ENCODE measurements around the gene KRTAP5-5. TPM values are rescaled to one million over a fixed set of nuclear protein-coding genes. Genes with fewer than 3 reads are reported as not detected.
"Not testable (repeated sequence)": the region's sequence is repeated elsewhere in the genome, so short reads cannot be mapped to it uniquely, and the experiment has no call there.

Gene KRTAP5-5
- total RNA-seq, 2 experiments from 2014 or later: not detected

GRCh38 chr11:1644601-1645356, 15.2 kb downstream of the KRTAP5-5 start:
- DNase-seq (no peak), ATAC-seq (no peak)
- H3K9me3 Mint-ChIP-seq (ENCODE audit: insufficient read depth): no peaks in the 10 kb centered on the region
- ChIA-PET CTCF (interaction anchor here (1.3 kb wide), 1 partner anchor 49 kb away, joined by 4 read pairs; no protein-coding TSS in a partner anchor), POLR2A (no interaction called here)
- H3K4me1 Mint-ChIP-seq (ENCODE audit: low read depth): no peaks in the 10 kb centered on the region
- no peaks in the 10 kb centered on the region for H3K36me3 Mint-ChIP-seq (ENCODE audit: low read depth)
- H3K27me3 Mint-ChIP-seq (ENCODE audit: low read depth): peaks cover 3% of the 10 kb centered on the region
- H3K4me3 Mint-ChIP-seq: no peak overlapping the region
- H3K27ac Mint-ChIP-seq: no peak overlapping the region

- no peak overlapping the region for H3K27ac Mint-ChIP-seq
- no peaks in the 10 kb centered on the region for H3K9me3 Mint-ChIP-seq (ENCODE audit: insufficient read depth)
- ChIA-PET CTCF (interaction anchor here (1.3 kb wide), 1 partner anchor 48 kb away, joined by 4 read pairs; no protein-coding TSS in a partner anchor), POLR2A (no interaction called here)
- H3K4me3 Mint-ChIP-seq: no peak overlapping the region
- H3K36me3 Mint-ChIP-seq (ENCODE audit: low read depth): no peaks in the 10 kb centered on the region
- no peak for DNase-seq
- H3K27me3 Mint-ChIP-seq (ENCODE audit: low read depth): no peaks in the 10 kb centered on the region
- no peak for ATAC-seq
- no peaks in the 10 kb centered on the region for H3K4me1 Mint-ChIP-seq (ENCODE audit: low read depth)
These were observed 15.8 kb downstream of the KRTAP5-5 start for GRCh38 chr11:1645357-1645821.

GRCh38 chr11:1646540-1646939, 17.0 kb downstream of the KRTAP5-5 start:
- H3K27ac Mint-ChIP-seq; H3K27me3 Mint-ChIP-seq (ENCODE audit: low read depth); H3K9me3 Mint-ChIP-seq (ENCODE audit: insufficient read depth); H3K36me3 Mint-ChIP-seq (ENCODE audit: low read depth); POLR2A ChIA-PET; DNase-seq; H3K4me1 Mint-ChIP-seq (ENCODE audit: low read depth); H3K4me3 Mint-ChIP-seq; ATAC-seq: not testable (repeated sequence)
- CTCF ChIA-PET: interaction anchor here (0.5 to 1.4 kb wide), 3 partner anchors 18 to 186 kb away, joined by 3 read pairs; no protein-coding TSS in a partner anchor

GRCh38 chr11:1647901-1648652, 18.5 kb downstream of the KRTAP5-5 start:
- no peak for ATAC-seq
- no peak overlapping the region for H3K4me3 Mint-ChIP-seq
- H3K9me3 Mint-ChIP-seq (ENCODE audit: insufficient read depth): no peaks in the 10 kb centered on the region
- DNase-seq: no peak
- no peak overlapping the region for H3K27ac Mint-ChIP-seq
- H3K27me3 Mint-ChIP-seq (ENCODE audit: low read depth): no peaks in the 10 kb centered on the region
- H3K4me1 Mint-ChIP-seq (ENCODE audit: low read depth): no peaks in the 10 kb centered on the region
- ChIA-PET POLR2A (no interaction called here), CTCF (no interaction called here)
- no peaks in the 10 kb centered on the region for H3K36me3 Mint-ChIP-seq (ENCODE audit: low read depth)

- no peaks in the 10 kb centered on the region for H3K36me3 Mint-ChIP-seq (ENCODE audit: low read depth)
- no peaks in the 10 kb centered on the region for H3K9me3 Mint-ChIP-seq (ENCODE audit: insufficient read depth)
- H3K27ac Mint-ChIP-seq: no peak overlapping the region
- no peak overlapping the region for H3K4me3 Mint-ChIP-seq
- DNase-seq (no peak), ATAC-seq (no peak)
- POLR2A ChIA-PET: no interaction called here
- H3K27me3 Mint-ChIP-seq (ENCODE audit: low read depth): peaks cover under 1% of the 10 kb centered on the region
- CTCF ChIA-PET: no interaction called here
- no peaks in the 10 kb centered on the region for H3K4me1 Mint-ChIP-seq (ENCODE audit: low read depth)
These were observed 19.3 kb downstream of the KRTAP5-5 start for GRCh38 chr11:1648653-1649420.

GRCh38 chr11:1650034-1650917, 20.7 kb downstream of the KRTAP5-5 start:
- Mint-ChIP-seq H3K36me3 (ENCODE audit: low read depth) (no peaks in the 10 kb centered on the region), H3K27ac (no peak overlapping the region), H3K4me1 (ENCODE audit: low read depth) (no peaks in the 10 kb centered on the region), H3K27me3 (ENCODE audit: low read depth) (peaks cover 9% of the 10 kb centered on the region), H3K9me3 (ENCODE audit: insufficient read depth) (no peaks in the 10 kb centered on the region), H3K4me3 (no peak overlapping the region)
- no peak for ATAC-seq
- DNase-seq: no peak
- CTCF ChIA-PET: interaction anchor here (1.3 to 2.5 kb wide), 4 partner anchors 10 to 183 kb away, joined by 5 to 11 read pairs (median 9); no protein-coding TSS in a partner anchor
- POLR2A ChIA-PET: interaction anchor here (0.6 kb wide), 1 partner anchor 501 kb away, joined by 3 read pairs; no protein-coding TSS in a partner anchor

GRCh38 chr11:1650918-1651262, 21.3 kb downstream of the KRTAP5-5 start:
- ChIA-PET CTCF (interaction anchor here (1.3 to 2.5 kb wide), 4 partner anchors 10 to 182 kb away, joined by 5 to 11 read pairs (median 9); no protein-coding TSS in a partner anchor), POLR2A (interaction anchor here (0.6 kb wide), 1 partner anchor 500 kb away, joined by 3 read pairs; no protein-coding TSS in a partner anchor)
- no peaks in the 10 kb centered on the region for H3K36me3 Mint-ChIP-seq (ENCODE audit: low read depth)
- DNase-seq: no peak
- H3K27ac Mint-ChIP-seq: no peak overlapping the region
- no peak overlapping the region for H3K4me3 Mint-ChIP-seq
- ATAC-seq: no peak
- no peaks in the 10 kb centered on the region for H3K9me3 Mint-ChIP-seq (ENCODE audit: insufficient read depth)
- no peaks in the 10 kb centered on the region for H3K4me1 Mint-ChIP-seq (ENCODE audit: low read depth)
- H3K27me3 Mint-ChIP-seq (ENCODE audit: low read depth): peaks cover 9% of the 10 kb centered on the region

GRCh38 chr11:1651411-1651980, 21.9 kb downstream of the KRTAP5-5 start:
- ChIA-PET POLR2A (no interaction called here), CTCF (interaction anchor here (1.3 to 3.1 kb wide), 10 partner anchors 11 to 500 kb away, joined by 3 to 67 read pairs (median 8); partner anchors contain the start of gene SYT8)
- H3K4me3 Mint-ChIP-seq: no peak overlapping the region
- ATAC-seq: no peak
- no peak overlapping the region for H3K27ac Mint-ChIP-seq
- H3K9me3 Mint-ChIP-seq (ENCODE audit: insufficient read depth): no peaks in the 10 kb centered on the region
- H3K4me1 Mint-ChIP-seq (ENCODE audit: low read depth): no peaks in the 10 kb centered on the region
- H3K27me3 Mint-ChIP-seq (ENCODE audit: low read depth): peaks cover 9% of the 10 kb centered on the region
- no peak for DNase-seq
- H3K36me3 Mint-ChIP-seq (ENCODE audit: low read depth): no peaks in the 10 kb centered on the region

GRCh38 chr11:1652026-1652425, 22.5 kb downstream of the KRTAP5-5 start:
- Mint-ChIP-seq H3K36me3 (ENCODE audit: low read depth) (no peaks in the 10 kb centered on the region), H3K27ac (no peak overlapping the region), H3K9me3 (ENCODE audit: insufficient read depth) (no peaks in the 10 kb centered on the region), H3K27me3 (ENCODE audit: low read depth) (peaks cover 9% of the 10 kb centered on the region), H3K4me1 (ENCODE audit: low read depth) (no peaks in the 10 kb centered on the region), H3K4me3 (no peak overlapping the region)
- ATAC-seq (no peak), DNase-seq (no peak)
- ChIA-PET POLR2A (no interaction called here), CTCF (interaction anchor here (0.6 to 3.1 kb wide), 52 partner anchors 13 to 534 kb away, joined by 3 to 67 read pairs (median 4); partner anchors contain the start of genes LSP1 and SYT8)

- CTCF ChIA-PET: interaction anchor here (0.6 to 3.1 kb wide), 54 partner anchors 13 to 534 kb away, joined by 3 to 67 read pairs (median 4); partner anchors contain the start of genes LSP1 and SYT8
- no peaks in the 10 kb centered on the region for H3K4me1 Mint-ChIP-seq (ENCODE audit: low read depth)
- H3K4me3 Mint-ChIP-seq: no peak overlapping the region
- no peak overlapping the region for H3K27ac Mint-ChIP-seq
- H3K27me3 Mint-ChIP-seq (ENCODE audit: low read depth): peaks cover 10% of the 10 kb centered on the region
- no peaks in the 10 kb centered on the region for H3K36me3 Mint-ChIP-seq (ENCODE audit: low read depth)
- no peak for ATAC-seq
- POLR2A ChIA-PET: no interaction called here
- DNase-seq: no peak
- no peaks in the 10 kb centered on the region for H3K9me3 Mint-ChIP-seq (ENCODE audit: insufficient read depth)
These were observed 22.8 kb downstream of the KRTAP5-5 start for GRCh38 chr11:1652442-1652770.

Data from activated CD8-positive, alpha-beta T cell treated with anti-CD3 and anti-CD28 coated beads, Interleukin-2, amount 10 ng/mL, durations not matched to agents 7 days and 5 days (primary cell).